Measurements from ENCODE around the gene ARAF. TPM values are rescaled to one million over a fixed set of nuclear protein-coding genes. Genes with fewer than 3 reads are reported as not detected.

ARAF gene
- total and polyA plus RNA-seq, 2 of the 4 experiments (the other 2 are of a cell fraction): 9.1 to 52.2 TPM

DNA sequence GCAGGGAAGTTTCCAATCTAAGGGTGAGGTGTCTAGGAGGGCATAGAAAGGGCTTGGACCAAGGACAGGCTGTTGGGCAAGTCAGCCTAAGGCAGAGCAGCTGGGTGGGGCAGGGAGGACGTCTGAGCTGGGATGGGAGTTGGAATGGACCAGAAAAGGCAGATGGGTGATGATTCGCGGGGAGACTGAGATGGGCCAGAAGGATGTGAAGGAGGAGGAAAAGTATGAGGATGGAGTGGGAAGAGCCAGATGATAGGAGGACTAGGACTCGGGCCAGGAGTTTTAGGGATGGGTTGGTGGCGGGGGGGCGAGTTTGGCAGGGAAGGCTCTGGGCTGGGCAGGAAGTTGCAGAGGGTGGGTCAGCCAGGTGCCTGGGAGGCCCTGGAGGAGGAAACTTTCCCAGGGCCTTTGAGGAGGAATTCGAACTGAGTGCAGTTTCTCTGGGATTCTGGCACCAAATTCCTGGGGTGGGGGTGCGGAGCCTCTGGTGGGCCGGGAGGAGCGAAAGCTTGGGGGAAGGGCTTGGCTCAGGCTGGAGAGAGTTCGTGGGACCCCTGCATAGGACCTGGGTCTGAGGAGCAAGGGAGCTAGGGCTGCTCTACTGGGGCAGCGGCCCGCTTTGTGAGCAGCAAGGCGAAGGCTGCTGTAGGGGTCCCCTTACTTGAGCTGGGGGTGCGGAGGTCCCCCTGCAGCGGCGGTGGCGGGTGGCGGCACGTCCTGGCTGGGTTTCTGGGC, 12.5 kb downstream of the ARAF start:
- Histone ChIP-seq H3K27ac (ENCODE audit: insufficient read depth, low read length) (peak overlapping the region; percentile 68), H3K18ac (ENCODE audit: low read depth, low read length) (peak overlapping the region; percentile 14; the same call in 1 of the 2 replicates), H4K91ac (ENCODE audit: insufficient read depth, low read depth, low read length) (peak overlapping the region; percentile 39), H2AFZ (replicated peaks; ENCODE audit: low read length, poor library complexity) (peak overlapping the region; percentile 67), H3K79me1 (ENCODE audit: low read depth in 1 of 2, low read length in 2 of 2) (peaks cover 0 to 3% of the 10 kb centered on the region in 2 experiments; a peak in 1 of 4 replicates), H3K4me1 (ENCODE audit: control insufficient read depth, insufficient read depth, low read length) (peaks cover 23% of the 10 kb centered on the region), H3K9me1 (ENCODE audit: insufficient read depth, low read length) (peaks cover 9% of the 10 kb centered on the region; the same call in 1 of the 2 replicates), H2AK9ac (replicated peaks; ENCODE audit: low read depth, low read length, poor library complexity) (peak overlapping the region; percentile 60), H2BK5ac (ENCODE audit: low read depth, low read length, poor library complexity, severe bottlenecking) (peak overlapping the region; percentile 27), H3K4me2 (ENCODE audit: low read depth, low read length) (no peak overlapping the region; the same call in 1 of the 2 replicates), H3K4ac (ENCODE audit: low read depth, low read length) (peak overlapping the region; percentile 87), H3K9me3 (ENCODE audit: control insufficient read depth, insufficient read depth, low read length) (no peaks in the 10 kb centered on the region; the same call in 1 of the 2 replicates), H2BK20ac (ENCODE audit: low read depth, low read length) (no peak overlapping the region), H4K8ac (ENCODE audit: low read depth in 2 of 2, low read length in 2 of 2) (peak overlapping the region; percentile 68 to 77; a peak in 3 of 4 replicates), H4K20me1 (ENCODE audit: insufficient read depth, low read length) (no peaks in the 10 kb centered on the region; the same call in 1 of the 2 replicates), H3K23ac (ENCODE audit: low read depth, low read length) (no peak overlapping the region; the same call in 1 of the 2 replicates), H2BK15ac (ENCODE audit: low read depth, low read length) (peak overlapping the region; percentile 91; the same call in 2 of the 3 replicates), H3K14ac (replicated peaks; ENCODE audit: low read depth, low read length) (peak overlapping the region; percentile 43), H2AK5ac (ENCODE audit: low read depth, low read length) (peak overlapping the region; percentile 81), H3K4me3 (ENCODE audit: insufficient read depth, low read depth, low read length) (no peak overlapping the region), H4K5ac (ENCODE audit: low read depth, low read length) (peak overlapping the region; percentile 19; the same call in 1 of the 2 replicates), H3K9ac (ENCODE audit: low read depth, low read length) (peak overlapping the region; percentile 61), H2BK120ac (ENCODE audit: low read depth, low read length) (peak overlapping the region; percentile 77), H3K27me3 (ENCODE audit: control insufficient read depth, insufficient read depth, low read length) (no peaks in the 10 kb centered on the region), H3K56ac (ENCODE audit: extremely low read depth, insufficient read depth, low read length) (0 out of 2 replicates have a peak overlapping the region, but pooled peaks have one; percentile 23), H3K36me3 (ENCODE audit: control insufficient read depth, insufficient read depth, low read length) (peaks cover 19% of the 10 kb centered on the region; the same call in 1 of the 2 replicates)
- in situ Hi-C loops (cut with MboI; ENCODE audit: low sequenced_read_pairs): no loop called here
- ATAC-seq (ENCODE audit: low read depth): peak; percentile 55
- POLR2A ChIA-PET (ENCODE audit: unreplicated experiment): no interaction called here
- CTCF ChIA-PET: no interaction called here
- TF ChIP-seq ELK1 (IDR thresholded peaks at IDR 0.05; ENCODE audit: borderline replicate concordance, low read depth, low read length) (no peak), USF2 (IDR thresholded peaks at IDR 0.05; ENCODE audit: low read depth, low read length) (no peak), MAFK (IDR thresholded peaks at IDR 0.05; ENCODE audit: low read depth, low read length) (no peak), MAZ (IDR thresholded peaks at IDR 0.05; ENCODE audit: borderline replicate concordance, low read depth, low read length) (peak; percentile 100), CEBPB (IDR thresholded peaks at IDR 0.05; ENCODE audit: low read depth, low read length) (0 out of 2 replicates have a peak, but pooled peaks have one; percentile 17), NFE2L2 (IDR thresholded peaks at IDR 0.05; ENCODE audit: low read depth, low read length) (no peak), RFX5 (IDR thresholded peaks at IDR 0.05; ENCODE audit: low read depth, low read length) (no peak), CHD1 (IDR thresholded peaks at IDR 0.05; ENCODE audit: low read depth, low read length) (no peak), MXI1 (IDR thresholded peaks at IDR 0.05; ENCODE audit: borderline replicate concordance, low read depth, low read length) (no peak), FOS (IDR thresholded peaks at IDR 0.05; ENCODE audit: low read depth, low read length) (no peak), RCOR1 (IDR thresholded peaks at IDR 0.05; ENCODE audit: insufficient replicate concordance, low read length) (no peak)
- peak; percentile 73 for DNase-seq
- 38% methylated on average over 10 of the region's 20 CpGs; no CpG with 5 or more reads in 1 of the 2 experiments for WGBS, 2 experiments (ENCODE audit: extremely low coverage in 2 of 2, insufficient read length in 1 of 2)
- BruUV-seq (replicated peaks): no TSS peak
- dilution Hi-C loops (cut with HindIII; ENCODE audit: low sequenced_read_pairs, unreplicated experiment): no loop called here
- intact Hi-C loops (cut with micrococcal nuclease): no loop called here
